ENCODE results near the gene CD300LG. TPM values are rescaled to one million over a fixed set of nuclear protein-coding genes. Genes with fewer than 3 reads are reported as not detected.

Gene CD300LG
- total RNA-seq, 3 donors from 2014 or later (not counting 1 experiment from before 2014, with no cell fraction given): not detected

GRCh38 chr17:43812396-43813265, 34.3 kb upstream of the CD300LG start:
- H3K4me1 ChIP-seq (ENCODE audit: control insufficient read depth, insufficient read depth, low read length): no peaks in the 10 kb centered on the region
- H3K27me3 Mint-ChIP-seq (ENCODE audit: low read depth in 2 of 2): peaks cover 0 to 29% of the 10 kb centered on the region in 2 donors
- no peaks in the 10 kb centered on the region for H3K9me3 Mint-ChIP-seq
- H3K4me1 Mint-ChIP-seq: no peaks in the 10 kb centered on the region
- TF ChIP-seq CTCF (IDR thresholded peaks at IDR 0.05): no peak
- H3K36me3 ChIP-seq (ENCODE audit: control insufficient read depth, insufficient read depth, low read length): no peaks in the 10 kb centered on the region
- no peak overlapping the region for H3K27ac ChIP-seq (ENCODE audit: low read length)
- H3K9me3 ChIP-seq (ENCODE audit: control insufficient read depth, insufficient read depth, low read length): no peaks in the 10 kb centered on the region
- 85% methylated on average over 10 of the region's 10 CpGs for WGBS (ENCODE audit: insufficient coverage)
- intact Hi-C loops (cut with micrococcal nuclease): no loop called here
- DNase-seq (no peak), ATAC-seq (no peak)
- no peak overlapping the region for H3K27ac Mint-ChIP-seq
- no peak overlapping the region for H3K4me3 Mint-ChIP-seq
- no peak overlapping the region for H3K4me3 ChIP-seq (ENCODE audit: low read length)
- no peaks in the 10 kb centered on the region for H3K36me3 Mint-ChIP-seq
- H3K27me3 ChIP-seq (ENCODE audit: control insufficient read depth, insufficient read depth, low read length): no peaks in the 10 kb centered on the region

GRCh38 chr17:43813386-43813785, 33.6 kb upstream of the CD300LG start:
- H3K27ac Mint-ChIP-seq: no peak overlapping the region
- no peaks in the 10 kb centered on the region for H3K36me3 Mint-ChIP-seq
- no peak overlapping the region for H3K27ac ChIP-seq (ENCODE audit: low read length)
- no peaks in the 10 kb centered on the region for H3K4me1 ChIP-seq (ENCODE audit: control insufficient read depth, insufficient read depth, low read length)
- H3K27me3 ChIP-seq (ENCODE audit: control insufficient read depth, insufficient read depth, low read length): no peaks in the 10 kb centered on the region
- WGBS (ENCODE audit: insufficient coverage): 90% methylated on average over 3 of the region's 3 CpGs
- no peaks in the 10 kb centered on the region for H3K9me3 Mint-ChIP-seq
- intact Hi-C loops (cut with micrococcal nuclease): no loop called here
- DNase-seq (no peak), ATAC-seq (no peak)
- no peaks in the 10 kb centered on the region for H3K9me3 ChIP-seq (ENCODE audit: control insufficient read depth, insufficient read depth, low read length)
- no peaks in the 10 kb centered on the region for H3K36me3 ChIP-seq (ENCODE audit: control insufficient read depth, insufficient read depth, low read length)
- H3K4me1 Mint-ChIP-seq: no peaks in the 10 kb centered on the region
- no peak for TF ChIP-seq CTCF (IDR thresholded peaks at IDR 0.05)
- H3K4me3 ChIP-seq (ENCODE audit: low read length): no peak overlapping the region
- peaks cover 0 to 29% of the 10 kb centered on the region in 2 donors for H3K27me3 Mint-ChIP-seq (ENCODE audit: low read depth in 2 of 2)
- H3K4me3 Mint-ChIP-seq: no peak overlapping the region

GRCh38 chr17:43814026-43814425, 33.0 kb upstream of the CD300LG start:
- Histone ChIP-seq H3K27me3 (ENCODE audit: control insufficient read depth, insufficient read depth, low read length) (no peaks in the 10 kb centered on the region), H3K9me3 (ENCODE audit: control insufficient read depth, insufficient read depth, low read length) (no peaks in the 10 kb centered on the region), H3K36me3 (ENCODE audit: control insufficient read depth, insufficient read depth, low read length) (no peaks in the 10 kb centered on the region), H3K4me1 (ENCODE audit: control insufficient read depth, insufficient read depth, low read length) (no peaks in the 10 kb centered on the region), H3K4me3 (ENCODE audit: low read length) (no peak overlapping the region), H3K27ac (ENCODE audit: low read length) (no peak overlapping the region)
- H3K27ac Mint-ChIP-seq: no peak overlapping the region
- ATAC-seq (no peak), DNase-seq (no peak)
- intact Hi-C loops (cut with micrococcal nuclease): no loop called here
- H3K27me3 Mint-ChIP-seq (ENCODE audit: low read depth in 2 of 2): peaks cover 0 to 29% of the 10 kb centered on the region in 2 donors
- H3K9me3 Mint-ChIP-seq: no peaks in the 10 kb centered on the region
- H3K36me3 Mint-ChIP-seq: no peaks in the 10 kb centered on the region
- no peak overlapping the region for H3K4me3 Mint-ChIP-seq
- no peak for TF ChIP-seq CTCF (IDR thresholded peaks at IDR 0.05)
- 85% methylated on average over 12 of the region's 12 CpGs for WGBS (ENCODE audit: insufficient coverage)
- H3K4me1 Mint-ChIP-seq: no peaks in the 10 kb centered on the region

Measured in natural killer cell (primary cell).